GM06990 (cell line): Measurements from ENCODE around the gene TMEM240.
"Not testable (repeated sequence)": the region's sequence is repeated elsewhere in the genome, so short reads cannot be mapped to it uniquely, and the experiment has no call there.

ENCODE experiments used
- DNase-seq: peaks from one replicate; pipeline ENCODE4 v3.0.0-alpha.2; 2011; ENCODE audit not compliant: insufficient read length; ENCODE audit errors: extremely low read depth
- H3K27me3 ChIP-seq: replicated peaks from 2 replicates; pipeline ENCODE4 v1.6.0; 2011; ENCODE audit warnings: low read length; ENCODE audit not compliant: control insufficient read depth, insufficient read depth
- H3K36me3 ChIP-seq: 2 replicates; pipeline ENCODE4 v1.5.1; 2011; ENCODE audit warnings: low read length; ENCODE audit not compliant: control insufficient read depth, insufficient read depth
- H3K4me3 ChIP-seq: replicated peaks from 2 replicates; pipeline ENCODE4 v1.5.1; 2011; ENCODE audit warnings: low read depth, mild to moderate bottlenecking, control low read depth, low read length
- CTCF ChIP-seq: IDR thresholded peaks from 2 replicates; pipeline ENCODE4 v1.5.1; 2011; ENCODE audit warnings: low read length, control low read depth, mild to moderate bottlenecking, inconsistent platforms; ENCODE audit not compliant: insufficient read depth, poor library complexity, severe bottlenecking

The TMEM240 gene

DNA sequence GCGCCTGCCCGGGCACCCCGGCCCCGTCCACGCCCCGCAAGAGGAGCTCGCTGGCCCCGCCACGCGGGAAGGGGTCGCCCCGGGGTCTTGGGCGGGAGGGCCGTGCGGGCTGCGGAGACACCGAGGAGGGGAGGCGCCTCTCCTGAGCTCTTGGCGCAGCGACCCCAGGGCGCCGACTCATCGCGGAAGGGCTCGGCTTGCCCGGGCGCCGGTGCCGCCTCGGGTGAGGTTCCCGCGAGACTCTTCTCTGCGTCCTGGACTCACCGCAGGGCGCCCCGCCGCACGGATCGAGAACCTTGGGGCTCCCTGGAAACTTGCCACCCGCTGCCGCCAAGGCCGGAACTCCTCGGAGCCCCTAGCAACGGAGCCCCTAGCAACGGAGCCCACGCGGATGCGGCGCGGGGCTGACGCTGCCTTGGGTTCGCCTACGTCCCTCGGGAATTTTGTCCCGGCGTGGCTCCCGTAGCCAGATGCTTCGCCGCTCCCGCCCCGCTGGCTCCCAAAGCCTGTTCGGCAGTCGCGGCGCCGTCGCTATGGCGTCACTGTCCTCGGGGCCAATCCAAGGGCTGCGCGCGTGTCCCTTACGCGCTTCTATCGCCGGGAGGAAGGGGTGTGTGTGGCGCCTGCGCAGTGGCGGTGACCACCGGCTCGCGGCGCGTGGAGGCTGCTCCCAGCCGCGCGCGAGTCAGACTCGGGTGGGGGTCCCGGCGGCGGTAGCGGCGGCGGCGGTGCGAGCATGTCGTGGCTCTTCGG, 28.7 kb downstream of the TMEM240 start, which contains the start of gene ATAD3A:
Gene ATAD3A, plus strand, starts transcription at position 630 of the 753 bp plus-strand sequence. Its CDS starts 107 bp downstream, at position 737.
- H3K36me3 ChIP-seq = peaks cover 1% of the 10 kb centered on the region
- H3K27me3 ChIP-seq = no peaks in the 10 kb centered on the region
- peak within 1 kb of the TSS; percentile 88 for H3K4me3 ChIP-seq
- peak; percentile 96 for DNase-seq
- TF ChIP-seq CTCF = no peak

GRCh38 chr1:1510912-1511532, 29.4 kb downstream of the TMEM240 start:
- no peak for DNase-seq

GRCh38 chr1:1509465-1509850, 31.0 kb downstream of the TMEM240 start:
- DNase-seq, H3K36me3 ChIP-seq, H3K27me3 ChIP-seq, H3K4me3 ChIP-seq: not testable (repeated sequence)

More at GRCh38 chr1:1510912-1511532, 29.4 kb downstream of the TMEM240 start:
- peaks cover 1% of the 10 kb centered on the region for H3K36me3 ChIP-seq
- peak overlapping the region; percentile 88 for H3K4me3 ChIP-seq
- TF ChIP-seq CTCF = no peak
- no peaks in the 10 kb centered on the region for H3K27me3 ChIP-seq

- not testable (repeated sequence) for H3K36me3 ChIP-seq, H3K27me3 ChIP-seq, H3K4me3 ChIP-seq, DNase-seq
Measured at GRCh38 chr1:1508775-1509464, 31.5 kb downstream of the TMEM240 start.

GRCh38 chr1:1507305-1507704, 33.1 kb downstream of the TMEM240 start:
- Histone ChIP-seq H3K36me3 (no peaks in the 10 kb centered on the region), H3K27me3 (no peaks in the 10 kb centered on the region), H3K4me3 (no peak overlapping the region)
- DNase-seq = no peak
- TF ChIP-seq CTCF = no peak

DNA sequence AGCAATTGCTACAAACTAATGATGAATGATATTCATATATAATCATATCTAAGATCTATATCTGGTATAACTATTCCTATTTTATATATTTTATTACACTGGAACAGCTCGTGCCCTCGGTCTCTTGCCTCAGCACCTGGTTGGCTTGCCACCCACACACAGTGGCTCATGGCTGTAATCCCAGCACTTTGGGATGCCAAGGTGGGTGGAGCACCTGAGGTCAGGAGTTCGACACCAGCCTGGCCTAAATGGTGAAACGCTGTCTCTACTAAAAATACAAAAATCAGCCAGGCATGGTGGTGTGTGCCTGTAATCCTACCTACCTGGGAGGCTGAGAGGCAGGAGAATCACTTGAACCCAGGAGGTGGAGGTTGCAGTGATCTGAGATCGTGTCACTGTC, 34.6 kb downstream of the TMEM240 start:
- not testable (repeated sequence) for H3K27me3 ChIP-seq, H3K4me3 ChIP-seq, DNase-seq, H3K36me3 ChIP-seq

DNA sequence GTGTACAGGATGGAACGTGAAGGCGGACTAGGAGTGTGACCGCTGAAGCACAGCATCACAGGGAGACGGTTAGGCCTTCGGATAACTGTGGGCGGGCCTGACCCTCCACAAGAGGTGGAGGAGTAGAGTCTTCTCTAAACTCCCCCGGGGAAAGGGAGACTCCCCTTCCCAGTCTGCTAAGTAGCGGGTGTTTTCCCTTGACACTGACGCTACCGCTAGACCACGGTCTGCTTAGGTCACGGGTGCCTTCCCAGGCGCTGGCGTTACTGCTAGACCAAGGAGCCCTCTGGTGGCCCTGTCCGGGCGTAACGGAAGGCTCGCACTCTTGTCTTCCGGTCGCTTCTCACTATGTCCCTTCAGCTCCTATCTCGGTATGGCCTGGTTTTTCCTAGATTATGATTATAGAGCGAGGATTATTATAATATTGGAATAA, 35.0 kb downstream of the TMEM240 start:
- TF ChIP-seq CTCF = peak; percentile 7

More for the DNA sequence above, 35.0 kb downstream of the TMEM240 start:
- H3K27me3 ChIP-seq, H3K36me3 ChIP-seq, DNase-seq: not testable (repeated sequence)
- peak overlapping the region; percentile 5; the same call in 1 of the 2 replicates for H3K4me3 ChIP-seq
